CD4-positive, alpha-beta T cell treated with Interferon alpha-2 for 1 hour (primary cell): ENCODE results near the gene GRID1.
"Not testable (repeated sequence)": the region's sequence is repeated elsewhere in the genome, so short reads cannot be mapped to it uniquely, and the experiment has no call there.

Experiments used
- DNase-seq, 2 donors: peaks; one replicate each; pipeline ENCODE4 v3.0.0-alpha.2; 2020 to 2022

Gene GRID1

DNA sequence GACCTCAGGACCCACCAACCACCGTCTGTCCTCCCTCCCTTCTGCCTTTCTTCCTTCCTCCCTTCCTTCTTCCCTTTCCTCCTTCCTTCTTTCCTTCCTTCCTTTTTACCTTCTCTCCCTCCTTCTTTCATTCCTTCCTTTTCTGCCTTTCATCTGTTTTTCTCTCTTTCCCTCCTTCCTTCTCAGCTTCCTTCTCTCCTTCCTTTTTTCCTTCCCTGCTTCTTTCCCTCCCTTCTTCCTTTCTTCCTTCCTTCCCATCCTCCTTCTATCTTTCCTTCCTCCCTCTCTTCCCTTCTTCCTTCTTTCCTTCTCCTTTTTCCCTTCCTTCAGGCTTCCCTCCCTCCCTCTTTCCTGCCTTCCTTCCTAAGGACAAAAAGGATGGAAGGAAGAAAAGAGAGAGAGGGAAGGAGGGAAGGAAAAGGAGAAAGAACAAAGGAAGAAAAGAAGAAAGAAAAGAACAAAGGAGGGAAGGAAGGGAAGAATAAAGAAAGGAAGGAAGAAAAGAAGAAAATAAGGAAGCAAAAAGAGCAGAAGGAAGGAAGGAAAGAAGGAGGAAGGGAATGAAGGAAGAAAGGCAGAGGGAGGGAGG, 405.0 kb downstream of the GRID1 start:
- DNase-seq = no peak

- DNase-seq = no peak
Measured at GRCh38 chr10:85961073-85961472, 405.5 kb downstream of the GRID1 start.

DNA sequence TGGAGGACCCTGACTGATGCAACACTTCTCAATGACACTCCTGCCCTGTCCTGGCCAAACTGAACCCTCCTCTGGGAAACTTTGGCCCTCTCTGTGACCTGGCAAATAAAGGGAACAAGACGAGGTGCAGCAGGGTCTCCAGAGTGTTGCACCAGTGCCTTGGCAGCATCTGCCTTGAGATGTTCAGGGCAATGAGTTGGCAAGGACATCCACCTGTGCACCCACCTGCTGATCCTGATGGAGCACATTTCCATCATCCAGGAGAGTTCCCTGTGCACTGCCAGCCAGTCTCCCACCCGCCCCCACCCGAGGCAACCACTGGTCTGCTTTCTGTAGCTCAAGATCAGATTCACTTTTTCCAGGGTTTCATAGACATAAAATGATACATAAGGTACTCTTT, 407.4 kb downstream of the GRID1 start:
- DNase-seq = no peak

DNA sequence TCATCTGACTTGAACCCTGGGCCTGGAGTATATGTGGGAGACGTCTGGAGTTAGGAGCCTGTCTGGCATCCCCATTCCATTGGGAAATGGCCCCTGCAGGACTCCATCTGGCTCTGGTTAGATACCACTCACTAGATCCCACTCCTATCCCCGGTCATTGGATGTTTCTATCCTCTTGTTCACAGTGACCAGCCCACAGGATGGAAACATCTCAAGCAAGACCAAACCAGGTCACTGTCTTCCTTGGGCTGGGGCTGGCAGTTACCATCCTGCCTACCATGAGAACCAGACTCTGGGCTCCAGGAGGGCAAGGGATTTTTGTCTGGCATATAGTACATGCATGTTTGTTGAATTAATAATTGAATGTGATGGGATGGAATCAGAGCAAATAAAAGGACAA, 415.7 kb downstream of the GRID1 start:
- DNase-seq = no peak

DNA sequence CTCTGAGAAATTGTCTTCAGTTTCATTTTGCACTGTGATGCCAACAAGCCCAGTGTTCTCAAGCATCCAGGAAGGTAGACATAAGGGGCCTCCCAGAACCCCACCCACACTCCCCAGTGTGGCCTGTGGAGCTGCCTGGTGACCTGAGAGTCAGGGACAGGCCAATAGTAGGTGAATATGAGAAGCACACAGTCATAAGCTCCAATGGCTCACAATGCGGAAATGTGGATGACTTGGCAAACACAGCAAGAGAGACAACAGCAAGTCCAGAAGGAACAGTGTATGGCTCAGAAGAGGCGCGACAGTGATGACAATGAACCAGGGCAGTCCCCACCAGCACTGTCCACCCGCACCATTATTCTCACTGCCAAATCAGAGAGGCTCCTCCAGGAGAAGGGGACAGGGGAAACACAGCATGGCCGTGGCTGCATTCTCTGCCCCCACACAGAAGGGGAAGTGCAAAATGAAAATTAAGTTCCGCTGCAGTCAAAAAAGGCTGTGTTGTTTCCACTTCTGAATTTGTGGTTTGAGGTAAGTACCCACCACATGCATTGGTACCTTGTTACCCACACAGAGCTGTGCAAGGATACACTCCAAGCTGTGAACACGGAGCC, 419.8 kb downstream of the GRID1 start:
- DNase-seq = no peak

DNA sequence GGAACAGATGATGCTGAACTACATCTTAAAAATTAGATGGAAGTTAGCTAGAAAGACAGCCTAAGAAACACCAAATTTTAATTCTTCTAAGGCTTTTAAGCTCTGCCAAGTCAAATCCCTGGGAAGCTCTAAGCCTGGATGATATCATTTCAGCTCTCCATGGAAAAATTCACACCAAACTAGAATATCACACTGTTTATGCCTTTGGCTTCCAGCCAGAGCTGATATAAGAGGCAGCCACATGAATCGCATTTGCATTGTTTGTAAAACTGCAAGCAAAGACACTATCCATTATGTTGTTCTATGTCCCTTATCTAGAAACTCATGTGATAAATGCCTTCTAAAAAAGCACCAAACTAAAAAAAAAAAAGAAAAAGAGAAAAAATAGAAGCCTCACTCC, 430.4 kb downstream of the GRID1 start:
- no peak for DNase-seq

- no peak for DNase-seq
Measured at GRCh38 chr10:85934586-85934985, 432.0 kb downstream of the GRID1 start.

DNA sequence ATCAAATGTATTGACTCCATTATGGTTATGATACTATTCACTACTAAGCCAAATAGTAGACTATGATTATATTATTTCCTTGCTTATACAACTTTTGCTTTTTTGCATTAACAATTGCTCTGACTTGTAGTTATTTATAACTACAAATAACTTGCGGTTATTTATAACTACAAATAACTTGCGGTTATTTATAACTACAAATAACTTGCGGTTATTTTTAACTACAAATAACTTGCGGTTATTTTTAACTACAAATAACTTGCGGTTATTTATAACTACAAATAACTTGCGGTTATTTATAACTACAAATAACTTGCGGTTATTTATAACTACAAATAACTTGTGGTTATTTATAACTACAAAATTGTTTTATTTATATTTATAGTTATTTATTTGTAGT, 436.6 kb downstream of the GRID1 start:
- not testable (repeated sequence) for DNase-seq

DNA sequence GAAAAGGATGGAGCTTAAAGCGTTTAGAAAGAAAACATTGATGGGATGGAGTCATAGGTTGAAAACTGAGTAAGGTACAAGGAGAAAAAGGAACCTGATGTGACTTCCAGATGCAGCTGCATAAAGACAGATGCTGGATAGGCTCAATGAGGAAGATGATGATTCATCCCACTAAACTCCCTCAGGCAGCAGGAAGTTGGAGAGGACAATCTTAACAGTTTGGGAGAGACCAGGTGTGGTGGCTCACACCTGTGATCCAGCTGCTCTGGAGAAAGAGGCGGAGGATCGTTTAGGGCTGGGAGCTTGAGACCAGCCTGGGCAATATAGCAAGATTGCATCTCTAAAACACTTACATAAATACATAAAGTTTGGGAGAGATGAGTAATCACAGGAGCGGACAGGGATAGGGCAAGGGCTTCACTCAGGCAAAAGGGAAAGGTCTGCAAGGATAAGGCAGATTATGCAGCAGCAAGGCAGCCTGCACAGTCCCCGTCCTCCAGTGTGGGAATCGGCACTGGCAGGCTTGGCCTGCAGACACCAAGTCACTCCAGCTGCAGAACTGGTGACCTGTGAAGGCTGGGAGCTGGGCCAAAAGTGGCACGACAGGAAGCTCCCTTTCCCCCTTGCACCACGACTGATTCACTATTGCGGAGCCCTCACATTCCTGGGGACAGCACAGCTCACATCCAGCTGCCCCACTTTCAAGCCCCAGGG, 438.5 kb downstream of the GRID1 start:
- DNase-seq = no peak

DNA sequence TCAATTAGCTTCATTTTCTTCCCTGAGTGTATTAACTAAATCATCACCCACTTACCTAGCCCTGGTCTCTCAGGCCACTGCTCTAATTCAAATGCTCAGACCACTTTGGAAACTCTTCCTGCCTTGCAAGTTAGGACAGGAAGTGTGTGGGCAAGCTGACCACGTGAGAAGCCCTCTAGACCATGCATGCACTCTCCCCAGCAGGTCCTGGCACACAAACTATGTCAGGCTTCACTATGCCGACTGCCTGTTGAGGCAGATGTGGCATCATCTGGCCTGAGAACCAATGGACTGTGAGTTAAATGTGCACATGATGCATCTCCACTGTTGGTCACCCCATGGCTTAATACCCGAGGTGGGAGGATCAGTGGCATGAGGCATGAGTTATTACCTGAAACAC, 439.6 kb downstream of the GRID1 start:
- DNase-seq = no peak

GRCh38 chr10:85926136-85926535, 440.5 kb downstream of the GRID1 start:
- no peak for DNase-seq

DNA sequence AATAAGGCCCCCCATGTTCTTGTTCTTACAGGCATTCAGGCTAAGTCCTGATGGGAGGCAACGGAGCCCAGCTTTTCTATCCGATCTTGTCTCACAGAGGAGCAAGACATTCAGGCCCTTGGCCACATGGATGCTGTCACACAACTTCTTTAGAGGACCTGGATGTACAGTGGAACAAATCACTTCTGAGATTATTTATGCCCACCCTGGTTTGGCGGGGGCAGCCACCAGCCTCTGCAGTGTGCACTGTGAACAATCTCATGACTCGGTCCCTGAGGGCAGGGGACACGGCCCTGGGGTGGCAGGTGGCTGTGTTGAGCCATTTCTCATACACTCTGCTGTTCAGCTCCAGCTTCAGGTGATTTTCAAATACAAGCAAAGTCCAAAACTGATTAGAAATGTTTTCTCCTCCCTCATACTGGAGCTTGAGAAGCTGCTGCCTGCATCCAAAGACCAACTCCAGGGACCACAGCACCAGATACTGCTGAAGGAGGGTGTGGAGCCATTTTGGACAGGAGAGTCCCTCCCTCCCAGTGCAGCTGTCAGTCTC, 441.3 kb downstream of the GRID1 start:
- no peak for DNase-seq

- no peak for DNase-seq
Measured at GRCh38 chr10:85924382-85925102, 442.1 kb downstream of the GRID1 start.

DNA sequence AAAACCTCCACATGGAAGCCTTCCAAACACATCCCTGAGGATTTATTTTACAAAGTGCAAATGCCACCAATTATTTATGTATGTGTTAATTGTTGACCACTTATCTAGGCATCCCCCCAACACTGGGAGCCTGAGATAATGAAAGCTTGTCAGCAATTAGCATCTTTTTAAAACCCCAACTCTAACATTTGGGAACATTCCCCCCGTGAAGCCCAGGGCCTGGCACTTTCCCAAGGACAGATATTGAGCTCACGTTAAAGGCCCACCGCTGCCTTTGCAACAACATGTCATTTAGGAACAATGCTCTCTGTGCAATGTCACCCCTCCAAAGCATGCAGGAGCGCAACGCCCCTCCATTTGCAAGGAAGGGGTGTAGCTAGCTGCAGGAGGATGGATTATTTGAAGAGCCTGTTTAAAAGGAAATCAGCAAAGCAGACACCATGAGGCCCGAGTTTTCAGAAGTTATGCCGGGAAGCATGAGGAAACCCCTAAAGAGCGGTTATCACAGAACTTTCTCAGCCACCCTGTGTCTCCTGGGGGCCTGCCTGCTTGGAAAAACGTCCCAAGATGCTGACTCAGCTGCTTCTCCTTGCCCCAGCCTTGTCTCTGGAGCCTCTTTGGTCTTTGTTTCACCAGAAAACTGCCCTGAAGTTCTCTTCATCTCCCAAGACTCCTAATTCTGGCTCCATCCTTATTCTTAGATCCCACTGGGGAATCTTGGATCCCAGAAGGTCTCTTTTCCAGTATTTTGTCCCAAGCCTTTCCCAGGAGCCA, 444.1 kb downstream of the GRID1 start:
- DNase-seq = no peak

- no peak for DNase-seq
Measured at GRCh38 chr10:85921789-85922188, 444.8 kb downstream of the GRID1 start.

DNA sequence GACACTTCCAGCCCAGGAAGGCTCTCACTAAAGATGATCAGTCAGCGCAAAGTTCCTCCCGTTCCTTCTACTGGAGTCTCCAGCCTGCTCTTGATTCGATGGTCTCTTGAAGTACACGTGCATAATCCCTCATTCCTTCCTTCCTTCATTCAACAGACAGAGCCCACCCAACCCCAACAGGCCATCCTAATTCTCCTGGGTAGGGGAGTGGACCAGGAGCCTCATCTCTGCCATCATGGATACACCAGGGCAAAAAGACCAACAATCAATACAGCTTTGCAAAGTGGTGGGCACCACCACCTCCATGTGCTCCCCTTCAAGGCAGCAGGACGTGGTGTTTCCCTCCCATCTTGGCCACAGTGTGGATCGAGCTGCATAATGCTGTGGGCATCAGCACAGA, 446.3 kb downstream of the GRID1 start:
- no peak for DNase-seq

- no peak for DNase-seq
Measured at GRCh38 chr10:85919491-85920021, 447.0 kb downstream of the GRID1 start.

DNA sequence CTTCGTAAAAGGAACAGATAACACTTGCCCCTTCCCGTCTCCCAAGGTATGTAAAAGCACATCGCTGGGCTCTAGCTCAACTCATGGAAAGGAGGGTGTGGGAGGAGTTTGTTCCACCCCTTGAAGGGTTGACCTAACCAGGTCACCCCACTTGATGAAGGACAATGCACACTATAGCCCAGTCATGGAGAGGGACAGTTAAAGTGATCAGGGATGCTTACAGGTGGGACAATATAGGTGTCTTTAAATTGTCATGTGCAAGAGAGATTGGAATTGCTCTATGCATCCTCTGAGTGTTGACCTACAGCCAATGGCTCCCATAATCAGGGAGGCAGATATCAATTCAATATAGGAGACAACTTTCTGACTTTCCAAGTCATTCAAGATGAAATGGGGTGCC, 448.2 kb downstream of the GRID1 start:
- no peak for DNase-seq

DNA sequence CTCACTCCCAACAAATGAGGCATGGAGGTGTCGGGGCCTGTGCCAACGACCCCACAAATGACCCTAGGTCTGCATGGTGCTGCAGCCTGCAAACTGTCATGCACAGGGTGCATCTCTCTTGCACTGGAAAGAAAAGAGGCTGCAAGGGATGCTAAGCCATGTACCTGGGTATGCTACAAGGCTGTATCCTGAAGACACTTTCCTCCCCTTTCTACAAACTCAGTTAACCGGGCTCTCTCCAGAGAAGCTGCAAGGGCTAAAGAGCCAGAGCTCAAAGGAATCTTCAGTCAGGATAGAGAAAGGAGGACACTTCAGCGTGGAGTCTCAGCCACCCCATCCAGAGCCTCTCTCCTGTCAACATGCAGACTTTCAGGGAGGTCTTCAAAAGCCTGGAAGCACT, 449.0 kb downstream of the GRID1 start:
- DNase-seq = no peak

DNA sequence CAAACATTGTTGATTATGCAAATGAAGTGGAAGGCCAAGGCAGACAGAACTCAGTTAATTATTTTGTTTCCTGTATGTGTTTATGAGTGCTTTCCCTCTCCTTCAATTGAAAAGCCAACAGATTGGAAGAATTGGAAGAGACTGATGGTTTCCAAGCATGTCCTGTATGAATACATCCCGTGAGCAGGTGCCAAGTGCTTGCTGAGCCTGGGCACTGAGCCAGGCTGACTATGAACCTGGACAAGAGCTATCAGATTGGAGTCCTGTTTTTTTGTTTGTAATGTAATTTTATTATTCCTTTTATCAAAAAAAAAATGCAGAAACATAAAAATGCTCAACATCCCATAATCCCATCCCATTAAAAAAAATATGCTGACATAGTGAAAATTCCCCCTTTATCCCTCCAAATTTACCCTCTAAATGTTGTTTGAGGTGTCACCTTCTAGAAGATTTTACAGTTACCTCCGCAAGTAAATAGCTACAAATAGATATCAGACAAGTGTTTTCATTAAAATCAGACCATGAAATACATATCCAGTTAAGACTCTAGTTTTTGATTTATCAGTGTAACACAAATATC, 449.5 kb downstream of the GRID1 start:
- DNase-seq = no peak

- no peak for DNase-seq
Measured at GRCh38 chr10:85916286-85916685, 450.3 kb downstream of the GRID1 start.

GRCh38 chr10:85915245-85915846, 451.2 kb downstream of the GRID1 start:
- DNase-seq = no peak
